ENCODE data around the gene PGM3. TPM values are rescaled to one million over a fixed set of nuclear protein-coding genes. Genes with fewer than 3 reads are reported as not detected.
A peak's percentile ranks its signal among the peaks of the same experiment; 100 is the strongest.

The PGM3 gene
- polyA plus RNA-seq, 1 of the 3 experiments (the other 2 are of a cell fraction) = 24.2 TPM

DNA sequence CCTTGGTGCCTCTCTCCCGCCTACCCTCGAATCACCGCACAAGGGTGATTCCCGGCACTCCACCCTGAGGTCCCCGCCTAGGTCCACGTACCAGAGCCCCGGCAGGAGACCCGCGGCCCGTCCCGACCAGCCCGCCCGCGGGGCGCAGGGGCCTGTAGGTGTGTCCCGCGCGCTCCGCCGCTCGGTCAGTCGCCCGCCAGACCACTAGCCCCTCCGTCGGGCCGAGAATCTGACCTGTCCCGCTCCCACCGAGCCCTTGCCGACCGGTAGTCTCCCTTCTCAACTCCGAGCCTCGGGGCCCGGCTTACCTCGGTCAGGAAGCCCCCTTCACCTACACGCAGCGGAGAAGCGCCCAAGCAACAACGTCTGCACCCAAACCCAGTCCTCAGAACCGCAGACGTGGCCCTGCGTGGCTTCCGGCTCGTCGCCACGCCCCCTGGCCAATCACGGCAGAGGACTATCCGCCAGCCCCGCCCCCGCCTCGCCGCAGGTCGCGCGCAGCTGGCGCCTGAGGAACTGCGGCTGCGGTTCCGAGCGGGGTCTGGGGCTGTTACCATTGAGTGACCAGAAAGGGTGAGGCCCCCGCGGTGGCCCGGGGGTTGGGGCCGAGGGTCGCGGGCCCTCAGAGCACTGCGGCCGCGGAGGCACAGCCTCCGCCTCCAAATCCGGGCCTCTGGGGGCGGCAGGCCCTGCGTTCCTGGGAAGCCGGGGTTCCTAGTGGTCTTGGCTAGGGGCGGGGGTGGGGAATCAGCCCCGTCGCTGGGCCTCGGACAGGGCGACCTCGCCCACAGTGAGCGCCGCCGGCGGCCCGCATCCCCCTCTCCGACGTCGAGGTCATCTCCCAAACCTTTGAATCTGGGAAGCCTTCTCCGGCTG is at the start of gene PGM3, which contains the start of gene RWDD2A (continued):
- TF ChIP-seq MEF2A (IDR thresholded peaks at IDR 0.05; ENCODE audit: borderline replicate concordance, low read depth) = no peak
- 0 out of 2 replicates have a peak, but pooled peaks have one; percentile 5 for TF ChIP-seq PBX3 (IDR thresholded peaks at IDR 0.05)
- TF ChIP-seq JUND (IDR thresholded peaks at IDR 0.05) = no peak
- TF ChIP-seq FOXJ3 (CRISPR knock-in tag; IDR thresholded peaks at IDR 0.05) = no peak
- TF ChIP-seq RAD21 (IDR thresholded peaks at IDR 0.05; ENCODE audit: low read length) = no peak
- TF ChIP-seq NFIC (IDR thresholded peaks at IDR 0.05; ENCODE audit: borderline replicate concordance) = no peak
- TF ChIP-seq, protein P1, sequence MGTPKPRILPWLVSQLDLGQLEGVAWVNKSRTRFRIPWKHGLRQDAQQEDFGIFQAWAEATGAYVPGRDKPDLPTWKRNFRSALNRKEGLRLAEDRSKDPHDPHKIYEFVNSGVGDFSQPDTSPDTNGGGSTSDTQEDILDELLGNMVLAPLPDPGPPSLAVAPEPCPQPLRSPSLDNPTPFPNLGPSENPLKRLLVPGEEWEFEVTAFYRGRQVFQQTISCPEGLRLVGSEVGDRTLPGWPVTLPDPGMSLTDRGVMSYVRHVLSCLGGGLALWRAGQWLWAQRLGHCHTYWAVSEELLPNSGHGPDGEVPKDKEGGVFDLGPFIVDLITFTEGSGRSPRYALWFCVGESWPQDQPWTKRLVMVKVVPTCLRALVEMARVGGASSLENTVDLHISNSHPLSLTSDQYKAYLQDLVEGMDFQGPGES (IDR thresholded peaks at IDR 0.05; ENCODE audit: low read depth, low read length) = no peak
- no peak for TF ChIP-seq RXRA (IDR thresholded peaks at IDR 0.05; ENCODE audit: borderline replicate concordance, low read depth)
- TF ChIP-seq CHD2 (IDR thresholded peaks at IDR 0.05; ENCODE audit: low read length, partially characterized antibody) = no peak
- TF ChIP-seq YY1 (IDR thresholded peaks at IDR 0.05; ENCODE audit: low read depth) = no peak
- TF ChIP-seq RCOR1 (IDR thresholded peaks at IDR 0.05; ENCODE audit: low read length) = no peak; the same call in 1 of the 2 replicates
- no peak for TF ChIP-seq FOXM1 (IDR thresholded peaks at IDR 0.05; ENCODE audit: low read depth)

- no peaks in the 10 kb centered on the region for H3K79me2 ChIP-seq (ENCODE audit: insufficient read depth)
- no peak overlapping the region for H2AFZ ChIP-seq (ENCODE audit: low read depth)
- ChIA-PET CTCF (interaction anchor here (0.8 to 4.0 kb wide), 4 partner anchors 9 to 281 kb away, joined by 3 to 11 read pairs (median 7); partner anchors contain the start of genes DOP1A and PRSS35), POLR2A (no interaction called here)
- no peaks in the 10 kb centered on the region for H3K27me3 ChIP-seq (ENCODE audit: insufficient read depth)
- H3K36me3 ChIP-seq (replicated peaks in 1 of 2; ENCODE audit: control insufficient read depth in 1 of 2, insufficient read depth in 2 of 2, low read length in 1 of 2) = peaks cover 0 to 7% of the 10 kb centered on the region in 2 experiments
- no peak overlapping the region for H3K4me2 ChIP-seq
- H3F3A ChIP-seq (replicated peaks; ENCODE audit: insufficient read depth) = peaks cover 8% of the 10 kb centered on the region
- H4K20me1 ChIP-seq (ENCODE audit: insufficient read depth) = no peaks in the 10 kb centered on the region
- H3K9me3 ChIP-seq = no peaks in the 10 kb centered on the region
- no peak overlapping the region for H3K9ac ChIP-seq
- H3K27ac ChIP-seq (ENCODE audit: low read depth in 2 of 2, low read length in 1 of 2) = no peak overlapping the region
- TF ChIP-seq EP300 (IDR thresholded peaks at IDR 0.05; ENCODE audit: borderline replicate concordance in 1 of 2, low read depth in 1 of 2, low read length in 1 of 2) = peak in 1 of 2 experiments; percentile 46; a peak in 1 of 4 replicates
- no peak for TF ChIP-seq GABPA (IDR thresholded peaks at IDR 0.05; ENCODE audit: low read depth)
- peak; percentile 43 for TF ChIP-seq JUND (IDR thresholded peaks at IDR 0.05)
- TF ChIP-seq TCF12 (IDR thresholded peaks at IDR 0.05) = peak; percentile 73
- peak; percentile 60 for TF ChIP-seq NFIC (IDR thresholded peaks at IDR 0.05; ENCODE audit: borderline replicate concordance)
- TF ChIP-seq, protein P2, sequence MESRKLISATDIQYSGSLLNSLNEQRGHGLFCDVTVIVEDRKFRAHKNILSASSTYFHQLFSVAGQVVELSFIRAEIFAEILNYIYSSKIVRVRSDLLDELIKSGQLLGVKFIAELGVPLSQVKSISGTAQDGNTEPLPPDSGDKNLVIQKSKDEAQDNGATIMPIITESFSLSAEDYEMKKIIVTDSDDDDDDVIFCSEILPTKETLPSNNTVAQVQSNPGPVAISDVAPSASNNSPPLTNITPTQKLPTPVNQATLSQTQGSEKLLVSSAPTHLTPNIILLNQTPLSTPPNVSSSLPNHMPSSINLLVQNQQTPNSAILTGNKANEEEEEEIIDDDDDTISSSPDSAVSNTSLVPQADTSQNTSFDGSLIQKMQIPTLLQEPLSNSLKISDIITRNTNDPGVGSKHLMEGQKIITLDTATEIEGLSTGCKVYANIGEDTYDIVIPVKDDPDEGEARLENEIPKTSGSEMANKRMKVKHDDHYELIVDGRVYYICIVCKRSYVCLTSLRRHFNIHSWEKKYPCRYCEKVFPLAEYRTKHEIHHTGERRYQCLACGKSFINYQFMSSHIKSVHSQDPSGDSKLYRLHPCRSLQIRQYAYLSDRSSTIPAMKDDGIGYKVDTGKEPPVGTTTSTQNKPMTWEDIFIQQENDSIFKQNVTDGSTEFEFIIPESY (IDR thresholded peaks at IDR 0.05; ENCODE audit: borderline replicate concordance, low read depth) = no peak
- 0 out of 2 replicates have a peak, but pooled peaks have one; percentile 3 for TF ChIP-seq FOSL2 (IDR thresholded peaks at IDR 0.05; ENCODE audit: borderline replicate concordance, low read depth)
- TF ChIP-seq PBX3 (IDR thresholded peaks at IDR 0.05) = peak; percentile 80
- 50% methylated on average over 1 of the region's 1 CpG for WGBS (ENCODE audit: low lambda C conversion rate)
- H3K9me2 ChIP-seq = no peaks in the 10 kb centered on the region
- no peak overlapping the region for H3K4me3 ChIP-seq (ENCODE audit: low read depth in 2 of 2, low read length in 1 of 2)
- DNase-seq = no peak
- H3K4me1 ChIP-seq (ENCODE audit: control insufficient read depth in 1 of 2, insufficient read depth in 2 of 2, low read depth in 1 of 2, low read length in 1 of 2) = no peaks in the 10 kb centered on the region; a peak in 1 of 4 replicates
Measured at GRCh38 chr6:83231146-83231545, 38.1 kb upstream of the PGM3 start.
